Measurements from ENCODE around the gene WSCD2.

WSCD2 gene

GRCh38 chr12:108106599-108106998, 22.5 kb upstream of the WSCD2 start:
- FAIRE-seq, result no peak
- DNase-seq (ENCODE audit: insufficient read length, low spot score), result no peak

- no peak for DNase-seq (ENCODE audit: insufficient read length, low spot score)
- FAIRE-seq, result no peak
Measured at GRCh38 chr12:108107293-108107692, 21.8 kb upstream of the WSCD2 start.

DNA sequence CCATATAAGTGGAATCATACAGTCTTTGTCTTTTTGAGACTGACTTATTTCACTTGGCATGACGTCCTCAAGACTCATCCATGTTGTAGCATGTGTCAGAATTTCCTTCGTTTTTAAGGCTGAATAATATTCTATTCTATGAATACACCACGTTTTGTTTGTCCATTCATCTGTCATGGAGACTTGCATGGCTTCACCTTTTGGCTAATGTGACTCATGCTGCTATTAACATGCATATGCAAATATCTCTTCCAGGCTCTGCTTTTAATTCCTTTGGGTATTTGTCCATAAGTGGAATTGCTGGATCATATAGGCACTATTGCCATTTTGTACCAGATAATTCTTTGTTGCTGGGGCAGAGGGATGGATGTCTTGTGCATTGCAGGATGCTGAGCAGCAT, 19.6 kb upstream of the WSCD2 start:
- DNase-seq (ENCODE audit: insufficient read length, low spot score), result no peak
- FAIRE-seq, result no peak

DNA sequence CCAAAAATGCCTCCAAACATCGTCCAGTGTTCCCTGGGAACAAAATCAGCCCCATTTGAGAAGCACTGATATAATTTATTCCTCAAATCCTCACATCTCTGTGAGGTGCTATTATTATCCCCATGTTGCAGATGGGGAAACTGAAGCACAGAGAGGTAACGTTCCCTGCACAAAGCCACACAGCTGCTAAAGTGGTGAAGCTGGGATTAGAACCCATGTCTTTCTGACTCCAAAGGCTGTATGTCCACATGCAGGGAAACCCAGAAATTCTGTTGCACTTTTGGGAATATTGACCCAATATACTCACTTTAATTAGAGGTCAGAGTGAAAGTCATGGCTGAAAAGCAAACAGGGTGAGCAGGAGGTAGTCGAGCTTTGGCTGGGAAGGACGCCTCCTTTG, 19.1 kb upstream of the WSCD2 start:
- no peak for FAIRE-seq

DNA sequence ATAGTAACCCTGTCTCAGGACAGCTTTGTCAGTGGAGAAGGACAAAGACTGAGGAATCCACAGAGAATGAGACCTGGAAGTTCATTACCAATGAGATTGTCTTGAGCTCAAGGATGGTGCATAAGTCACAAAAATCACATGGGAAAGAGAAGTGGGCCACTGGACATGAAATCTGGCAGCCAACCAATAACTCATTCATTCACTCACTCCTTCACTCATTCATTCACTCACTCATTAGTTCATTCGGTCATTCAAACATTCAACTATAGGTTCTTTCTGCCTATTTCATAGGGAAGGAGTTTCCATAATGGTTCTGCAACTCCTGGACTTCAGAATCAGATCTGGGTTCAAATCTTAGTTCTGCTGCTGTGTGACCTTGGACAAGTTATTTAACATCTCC, 18.2 kb upstream of the WSCD2 start:
- FAIRE-seq, result no peak

More for the DNA sequence above, 19.1 kb upstream of the WSCD2 start:
- no peak for DNase-seq (ENCODE audit: insufficient read length, low spot score)

DNA sequence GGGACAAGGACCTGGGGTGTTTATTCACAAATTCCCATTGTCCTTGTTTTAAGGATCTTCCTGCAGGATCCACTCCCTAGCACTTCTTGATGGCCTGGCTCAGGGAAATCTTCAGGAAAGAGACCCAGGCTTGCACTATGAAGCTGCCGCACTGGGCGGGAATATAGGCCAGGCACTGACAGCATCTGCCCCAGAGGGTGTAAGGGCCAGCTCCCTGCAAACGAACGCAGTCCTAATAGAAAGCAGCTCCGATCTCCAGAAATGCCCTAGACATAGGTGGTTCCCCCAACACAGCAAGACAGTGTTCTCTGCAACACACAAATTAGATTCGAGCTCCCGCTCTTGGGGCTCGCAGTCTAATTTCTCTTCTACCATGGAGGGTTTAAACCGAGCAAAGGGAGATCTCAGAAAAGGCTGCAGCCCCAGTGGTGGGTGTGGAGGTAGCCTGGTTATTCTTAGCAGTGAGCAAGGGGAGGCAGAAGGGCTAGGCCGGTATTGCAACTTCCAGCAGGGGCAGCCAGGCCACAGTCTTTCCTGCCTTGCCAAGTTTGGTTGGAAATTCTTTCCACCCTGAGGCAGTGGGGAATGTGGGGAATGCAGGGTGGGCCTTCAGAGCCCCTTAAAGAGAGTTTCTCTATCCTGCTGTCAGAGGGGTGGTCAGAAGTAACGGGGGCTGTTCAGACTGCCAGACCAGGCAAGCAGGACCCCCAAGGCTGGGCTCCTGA, 16.1 kb upstream of the WSCD2 start:
- no peak for DNase-seq (ENCODE audit: insufficient read length, low spot score)
- FAIRE-seq, result no peak

More for the DNA sequence above, 18.2 kb upstream of the WSCD2 start:
- DNase-seq (ENCODE audit: insufficient read length, low spot score), result no peak

- DNase-seq (ENCODE audit: insufficient read length, low spot score), result no peak
- FAIRE-seq, result no peak
Measured at GRCh38 chr12:108115123-108116121, 13.7 kb upstream of the WSCD2 start.

- DNase-seq (ENCODE audit: insufficient read length, low spot score), result no peak
- FAIRE-seq, result no peak
Measured at GRCh38 chr12:108116254-108116653, 12.8 kb upstream of the WSCD2 start.

DNA sequence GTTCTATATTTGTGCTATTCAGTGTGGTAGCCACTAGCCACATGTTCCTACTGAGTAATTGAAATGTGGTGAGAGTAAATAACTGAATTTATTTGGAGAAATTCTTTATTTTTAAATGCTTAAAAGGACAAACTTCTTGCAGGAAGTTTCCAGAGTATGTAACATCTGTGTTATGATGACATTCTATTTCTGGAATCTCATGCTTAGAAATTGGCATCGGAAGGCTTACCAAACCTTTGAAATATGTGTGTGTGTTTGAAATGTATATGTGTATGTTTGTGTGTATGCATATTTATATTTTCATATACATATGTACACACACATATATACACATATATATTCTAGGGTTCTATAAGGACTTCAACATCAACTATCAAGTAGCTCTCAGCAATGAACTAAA, 12.4 kb upstream of the WSCD2 start:
- DNase-seq (ENCODE audit: insufficient read length, low spot score), result no peak
- FAIRE-seq, result no peak

DNA sequence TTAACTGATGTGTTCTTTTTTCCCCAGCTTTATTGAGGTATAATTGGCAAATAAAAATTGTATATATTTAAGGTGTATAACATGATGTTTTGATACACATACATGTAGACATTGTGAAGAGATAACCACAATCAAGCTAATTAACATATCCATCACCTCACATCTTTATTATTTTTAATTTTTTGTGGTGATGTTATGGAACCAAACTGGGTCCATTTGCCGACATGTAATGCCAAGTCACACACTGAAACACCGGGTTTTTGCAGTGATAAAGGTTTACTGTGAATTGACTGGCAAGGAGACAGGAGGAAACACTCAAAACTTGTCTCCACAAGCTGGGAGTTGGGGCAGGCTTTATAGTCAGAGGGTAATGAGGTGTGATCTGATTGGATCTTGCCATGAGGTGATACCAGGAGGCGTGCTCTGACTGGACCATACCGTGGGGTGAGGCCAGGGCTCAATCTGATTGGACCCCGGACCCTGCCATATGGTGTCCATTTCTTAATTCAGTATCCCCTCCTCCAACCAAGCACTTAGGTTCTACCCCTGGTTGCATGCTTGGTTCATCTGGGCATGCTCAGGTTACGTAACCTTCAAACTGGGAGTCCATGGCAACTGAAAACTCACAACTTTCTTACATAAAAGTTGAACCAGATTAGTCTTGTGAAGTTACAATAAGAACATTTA, 11.8 kb upstream of the WSCD2 start:
- FAIRE-seq (no peak), DNase-seq (ENCODE audit: insufficient read length, low spot score) (no peak)

DNA sequence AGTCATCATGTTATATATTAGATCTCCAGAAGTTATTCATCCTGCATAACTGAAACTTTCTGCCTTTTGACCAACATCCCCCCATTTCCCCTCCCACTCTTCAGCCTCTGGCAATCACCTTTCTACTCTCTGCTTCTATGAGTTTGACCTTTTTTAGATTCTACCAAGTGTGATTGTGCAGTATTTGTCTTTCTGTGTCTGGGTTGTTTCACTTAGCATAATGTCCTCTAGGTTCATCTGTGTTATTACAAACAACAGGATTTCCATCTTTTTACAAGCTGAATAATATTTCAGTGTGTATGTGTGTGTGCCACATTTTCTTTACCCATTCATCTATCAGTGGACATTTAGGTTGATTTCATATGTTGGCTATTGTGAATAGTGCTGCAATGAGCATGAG, 11.2 kb upstream of the WSCD2 start:
- no peak for FAIRE-seq

GRCh38 chr12:108119126-108119973, 9.7 kb upstream of the WSCD2 start:
- no peak for FAIRE-seq
- DNase-seq (ENCODE audit: insufficient read length, low spot score), result no peak

More for the DNA sequence above, 11.2 kb upstream of the WSCD2 start:
- DNase-seq (ENCODE audit: insufficient read length, low spot score), result no peak

- DNase-seq (ENCODE audit: insufficient read length, low spot score) (no peak), FAIRE-seq (no peak)
Measured at GRCh38 chr12:108119974-108120862, 8.9 kb upstream of the WSCD2 start.

- DNase-seq (ENCODE audit: insufficient read length, low spot score) (no peak), FAIRE-seq (no peak)
Measured at GRCh38 chr12:108120863-108121165, 8.3 kb upstream of the WSCD2 start.

GRCh38 chr12:108121320-108121719, 7.8 kb upstream of the WSCD2 start:
- DNase-seq (ENCODE audit: insufficient read length, low spot score), result no peak
- no peak for FAIRE-seq

GRCh38 chr12:108121728-108122471, 7.2 kb upstream of the WSCD2 start:
- FAIRE-seq, result no peak

DNA sequence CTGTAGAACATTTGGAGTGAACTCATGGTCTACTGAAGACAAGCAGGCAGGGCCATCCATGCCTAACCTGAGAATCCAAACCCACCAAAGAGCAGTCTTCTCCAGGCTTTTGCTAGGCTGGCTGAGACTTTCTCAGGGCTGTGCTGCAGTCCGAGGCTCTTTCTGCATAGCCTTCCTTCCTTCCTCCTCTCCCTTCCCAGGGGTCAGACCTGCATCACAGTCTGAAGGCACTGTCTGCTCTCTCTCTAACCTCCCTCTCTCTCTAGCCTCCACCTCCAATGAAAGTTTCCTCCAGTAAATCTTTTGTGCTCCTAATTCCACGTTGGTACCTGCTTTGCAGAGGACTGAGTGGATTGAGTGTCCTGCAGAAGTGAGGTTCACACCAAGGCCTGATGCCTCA, 6.4 kb upstream of the WSCD2 start:
- no peak for FAIRE-seq
- no peak for DNase-seq (ENCODE audit: insufficient read length, low spot score)

More at GRCh38 chr12:108121728-108122471, 7.2 kb upstream of the WSCD2 start:
- DNase-seq (ENCODE audit: insufficient read length, low spot score), result no peak

- no peak for FAIRE-seq
- DNase-seq (ENCODE audit: insufficient read length, low spot score), result no peak
Measured at GRCh38 chr12:108123402-108123801, 5.7 kb upstream of the WSCD2 start.

DNA sequence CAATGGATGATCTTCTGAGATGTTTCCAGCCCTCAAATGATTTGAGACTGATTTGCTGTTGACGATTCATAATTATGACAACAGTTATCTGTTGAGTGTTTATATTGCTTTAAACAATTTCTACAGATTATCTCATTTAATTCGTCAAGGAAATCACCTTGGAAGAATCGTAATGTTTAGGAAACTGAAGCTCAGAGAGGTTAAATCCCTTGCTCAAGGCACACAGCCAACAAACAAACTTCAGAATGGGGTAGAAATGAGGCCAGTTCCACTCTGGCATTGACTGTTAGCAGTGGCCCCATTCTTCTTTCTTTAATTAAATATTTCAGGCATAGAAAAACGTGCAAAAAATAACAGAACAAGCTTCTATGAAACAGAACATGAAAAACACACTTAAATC, 4.0 kb upstream of the WSCD2 start:
- FAIRE-seq, result no peak
- no peak for DNase-seq (ENCODE audit: insufficient read length, low spot score)

Measured in GM19239 (cell line).